H4 (cell line): ENCODE results near the gene FAM25G. TPM values are rescaled to one million over a fixed set of nuclear protein-coding genes. Genes with fewer than 3 reads are reported as not detected.
"Not testable (repeated sequence)": the region's sequence is repeated elsewhere in the genome, so short reads cannot be mapped to it uniquely, and the experiment has no call there.

ENCODE experiments used
- DNase-seq: peaks from one replicate; pipeline ENCODE4 v3.0.0-alpha.2; 2015; ENCODE audit warnings: low spot score
- total RNA-seq: library from RNA; depleted of rRNA; stranded (reverse); fragments of >200 nt; shearing (Covaris generic); gene quantifications from 2 replicates; pipeline ENCODE4 v1.2.3, GENCODE V29; 2014; rRNA removed

The FAM25G gene
- not detected in 2 replicates for total RNA-seq

DNA sequence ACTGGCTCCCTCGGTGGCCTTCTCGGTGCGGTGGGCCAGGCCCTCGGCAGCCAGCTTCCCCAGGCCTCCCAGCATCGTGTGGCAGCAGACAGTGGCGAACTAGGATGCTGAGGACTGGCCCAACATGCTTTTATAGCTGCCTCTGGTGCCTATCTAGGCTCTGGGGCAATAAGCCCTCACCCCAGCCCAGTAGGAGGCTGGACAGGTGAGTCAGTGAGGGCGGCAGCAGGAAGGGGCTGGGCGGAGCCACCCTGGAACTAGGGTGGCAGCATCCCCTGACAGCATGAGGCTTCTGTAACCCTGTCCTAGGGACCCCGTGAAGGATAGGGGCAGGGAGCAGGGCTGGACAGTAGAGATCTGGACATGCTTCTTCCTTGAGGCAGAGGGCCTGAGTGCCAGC lies at the start of gene FAM25G:
TSS of gene FAM25G (minus strand) at position 101 of the 400 bp plus-strand sequence. CDS start at position 75, 26 bp downstream.
- DNase-seq: not testable (repeated sequence)

DNA sequence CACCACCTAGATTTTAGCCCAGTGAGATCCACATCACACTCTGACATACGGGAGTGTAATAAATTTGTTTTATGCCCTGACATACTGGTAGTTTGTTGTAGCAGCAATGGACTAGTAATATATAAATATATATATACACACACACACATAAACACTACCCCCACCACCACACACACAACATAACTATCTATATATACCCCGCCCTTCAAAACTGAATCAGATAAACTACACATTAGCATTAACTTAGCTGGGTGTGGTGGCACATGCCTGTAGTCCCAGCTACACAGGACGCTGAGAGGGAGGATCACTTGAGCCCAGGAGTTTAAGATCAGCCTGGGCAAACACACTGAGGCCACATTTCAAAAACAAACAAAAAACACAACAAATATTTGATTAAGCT lies 44.9 kb upstream of the FAM25G start:
- not testable (repeated sequence) for DNase-seq

DNA sequence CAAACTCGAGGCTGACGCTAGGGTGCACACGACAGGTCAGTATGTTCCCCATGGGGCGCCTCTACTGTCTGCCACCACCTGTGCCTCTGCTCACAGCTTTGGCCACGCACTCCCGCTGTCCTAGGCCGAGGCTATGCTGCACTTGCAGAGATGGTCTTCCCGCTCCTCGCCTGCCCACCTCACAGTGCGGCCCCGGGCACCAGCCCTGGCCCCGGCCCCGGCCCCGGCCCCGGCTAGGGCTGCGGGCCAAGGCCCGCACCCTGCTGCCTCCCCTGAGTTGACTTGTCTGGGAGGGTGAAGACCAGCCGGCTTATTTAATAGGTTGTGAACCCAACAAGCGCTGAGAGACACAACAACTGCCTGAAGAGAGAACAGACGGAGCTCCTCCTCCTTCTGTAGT lies 32.0 kb upstream of the FAM25G start, which contains the start of gene AGAP9:
TSS of gene AGAP9 (minus strand) at position 164 of the 400 bp plus-strand sequence. CDS start at position 52, 112 bp downstream.
- DNase-seq: not testable (repeated sequence)

DNA sequence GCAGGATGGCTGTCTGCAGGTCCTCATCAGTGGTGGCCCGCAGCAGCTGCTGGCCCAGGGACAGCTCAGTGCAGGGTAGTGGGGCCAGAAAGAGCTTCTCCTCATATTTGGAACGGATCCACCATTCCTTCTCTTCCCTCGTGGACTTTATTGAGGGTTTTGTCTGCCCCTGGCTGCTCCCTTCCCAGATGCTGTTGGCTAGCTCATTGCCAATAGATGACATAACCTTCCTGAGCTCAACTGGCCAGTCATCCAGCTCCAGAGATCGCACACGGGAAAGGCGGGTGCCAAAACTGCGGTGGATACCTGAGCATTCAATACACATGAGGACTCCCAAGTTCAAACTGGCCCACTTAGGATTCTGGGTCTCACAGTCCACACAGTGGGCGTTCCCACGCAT lies 10.8 kb upstream of the FAM25G start:
- DNase-seq: not testable (repeated sequence)

DNA sequence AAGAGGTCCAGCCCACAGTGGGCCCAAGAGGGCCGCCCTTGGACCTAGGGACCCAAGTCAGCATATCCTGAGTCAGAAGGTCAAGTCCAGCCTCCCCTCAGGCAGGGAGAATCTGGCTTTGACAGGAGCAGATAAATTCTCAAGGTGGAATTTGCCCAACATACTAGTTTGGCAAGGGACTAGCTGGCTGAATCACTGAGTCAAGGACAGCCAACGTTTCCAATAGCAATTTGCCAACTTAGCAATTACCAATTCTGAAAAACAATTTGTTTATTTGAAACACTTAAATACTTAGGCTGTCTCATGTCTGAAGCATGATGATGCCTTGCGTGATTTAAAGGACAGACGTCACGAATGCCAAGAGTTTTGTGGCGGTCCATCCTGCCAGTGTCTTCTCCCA lies 2.7 kb upstream of the FAM25G start:
- not testable (repeated sequence) for DNase-seq

DNA sequence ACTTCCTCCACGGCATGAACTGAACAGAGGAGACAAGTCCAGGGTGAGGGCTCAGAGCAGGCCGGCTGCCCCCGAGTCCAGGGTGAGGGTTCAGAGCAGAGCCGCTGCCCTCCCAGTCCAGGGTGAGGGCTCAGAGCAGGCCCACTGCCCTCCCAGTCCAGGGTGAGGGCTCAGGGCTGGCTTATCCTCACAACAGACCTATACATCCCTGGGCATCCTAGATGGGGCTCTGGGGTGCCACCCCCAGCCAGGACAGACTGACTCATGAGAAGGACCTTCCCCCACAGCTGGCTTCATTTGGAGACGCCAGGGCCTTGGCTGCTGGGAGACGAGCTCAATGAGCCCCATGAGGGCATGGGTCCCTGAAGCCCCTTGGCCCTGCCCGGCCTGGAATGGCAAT lies 1.9 kb downstream of the FAM25G start:
- not testable (repeated sequence) for DNase-seq

DNA sequence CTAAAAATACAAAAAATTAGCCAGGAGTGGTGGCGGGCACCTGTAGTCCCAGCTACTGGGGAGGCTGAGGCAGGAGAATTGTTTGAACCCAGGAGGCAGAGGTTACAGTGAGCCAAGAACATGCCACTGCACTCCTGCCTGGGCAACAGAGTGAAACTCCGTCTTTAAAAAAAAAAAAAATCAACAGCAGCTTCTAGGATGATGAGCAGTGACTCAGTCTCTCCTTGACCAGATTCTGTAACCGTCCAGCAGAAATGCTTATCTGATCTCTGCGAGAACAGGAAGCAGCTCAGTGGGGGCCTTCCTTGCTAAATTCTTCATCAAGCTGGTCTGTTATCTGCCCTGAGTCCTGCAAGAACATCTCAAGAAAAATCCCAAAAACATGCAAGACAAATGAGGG lies 5.6 kb downstream of the FAM25G start:
- not testable (repeated sequence) for DNase-seq

DNA sequence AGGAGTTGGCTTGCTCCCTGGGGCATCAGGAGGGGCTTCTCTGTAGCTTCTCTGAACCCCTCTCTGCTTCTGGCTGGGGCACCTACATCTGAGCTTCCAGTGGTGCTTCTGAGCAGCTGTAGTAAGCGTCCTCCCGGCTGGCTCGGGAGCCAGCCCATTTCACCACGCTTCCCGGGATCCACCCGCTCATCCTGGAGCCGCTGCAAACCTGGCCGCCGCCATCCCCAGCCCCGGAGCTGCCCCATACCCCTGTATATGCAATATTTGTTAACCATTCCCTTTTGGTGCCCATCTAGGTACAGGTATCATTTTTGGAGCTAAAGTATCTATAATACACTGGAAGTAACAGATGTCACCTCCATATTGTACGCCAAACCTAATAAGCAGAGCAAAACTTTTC lies 6.7 kb downstream of the FAM25G start:
- DNase-seq: not testable (repeated sequence)

DNA sequence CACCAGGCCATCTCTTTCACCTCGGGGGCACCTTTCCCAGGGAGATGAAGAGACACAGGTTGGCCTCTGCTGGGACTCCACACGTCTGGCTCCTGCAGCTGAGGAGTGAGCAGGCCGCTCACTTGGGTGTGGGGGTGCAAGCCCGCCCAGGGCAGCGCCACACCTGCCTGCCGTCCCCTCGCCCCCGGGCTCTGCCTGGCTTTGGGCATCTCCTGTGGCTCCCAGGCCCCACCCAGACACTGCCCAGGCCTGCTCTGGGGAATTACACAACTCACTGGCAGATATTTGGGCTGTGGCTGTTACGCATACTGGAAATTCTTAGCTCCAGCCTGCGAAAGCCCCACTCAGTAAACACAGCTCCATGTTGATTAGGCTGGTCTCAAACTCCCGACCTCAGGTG lies 7.6 kb downstream of the FAM25G start, which contains the start of gene ANXA8:
TSS of gene ANXA8 (minus strand) at position 193 of the 400 bp plus-strand sequence. CDS start at position 11, 182 bp downstream.
- DNase-seq: not testable (repeated sequence)

DNA sequence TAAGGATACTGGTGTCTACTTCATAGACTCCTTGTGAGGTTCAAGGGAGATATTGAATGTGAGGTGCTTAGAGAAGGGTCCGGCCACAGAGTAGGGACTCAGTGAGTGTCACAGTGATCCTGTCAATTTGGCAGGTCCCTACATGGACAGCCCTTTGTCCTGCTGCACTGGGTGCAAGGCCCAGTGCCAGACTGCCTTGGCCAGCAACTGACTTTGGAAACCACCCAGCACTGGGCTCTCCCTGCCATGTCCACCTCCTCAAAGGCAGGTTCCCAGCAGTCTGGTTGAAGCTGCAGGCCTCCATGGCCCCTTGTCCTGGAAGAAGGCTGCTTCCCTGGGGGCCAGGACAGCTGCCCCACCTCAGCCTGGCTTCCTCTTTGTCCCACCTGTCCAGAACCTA lies 9.1 kb downstream of the FAM25G start:
- not testable (repeated sequence) for DNase-seq

DNA sequence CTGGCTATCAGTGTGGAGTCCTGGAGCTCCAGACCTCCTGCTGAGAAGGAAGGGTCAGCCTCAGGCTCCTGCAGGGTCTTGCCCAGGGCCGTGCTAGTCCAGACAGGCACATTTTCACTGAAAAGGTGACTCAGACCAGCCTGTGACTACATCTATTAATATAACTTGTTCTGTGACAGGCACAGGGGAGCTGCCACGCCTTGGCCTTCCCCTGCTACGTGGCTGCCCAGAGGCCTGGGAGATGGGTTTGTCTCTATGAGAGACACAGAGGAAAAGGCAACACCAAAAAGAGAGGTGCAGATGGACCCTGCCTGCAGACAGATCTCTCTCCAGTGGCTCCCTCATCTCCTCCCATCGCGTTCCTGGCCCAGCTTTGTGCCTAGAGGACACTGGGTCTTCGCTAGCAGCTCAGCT lies 9.7 kb downstream of the FAM25G start:
- DNase-seq: not testable (repeated sequence)

DNA sequence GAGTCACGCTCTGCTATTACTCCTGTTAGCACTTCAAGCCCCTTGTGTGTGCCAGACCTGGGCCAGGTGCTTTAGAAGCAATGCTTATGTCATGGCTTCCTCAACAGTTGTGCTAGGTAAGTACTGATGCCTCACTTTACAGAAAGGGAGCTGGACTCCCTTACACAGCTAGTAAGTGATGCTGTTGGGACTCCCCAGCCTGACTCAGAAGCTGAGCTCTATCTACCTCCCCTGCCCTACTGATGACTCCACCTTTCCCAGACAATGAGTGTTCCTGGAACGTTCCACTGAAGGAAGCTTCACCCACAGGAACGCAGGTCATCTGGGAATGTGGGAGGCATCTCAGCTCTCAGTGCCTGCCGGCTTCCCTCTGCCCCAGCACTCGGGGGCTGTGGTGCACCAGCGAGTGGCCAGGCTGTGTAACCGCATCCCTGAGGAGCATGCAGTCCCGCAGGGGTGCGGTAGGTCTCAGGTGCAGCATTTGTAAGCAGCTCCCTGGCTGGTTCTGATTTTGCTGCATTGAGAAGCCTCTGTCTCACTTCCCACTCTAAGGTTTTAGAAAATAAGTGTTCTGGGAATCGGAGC lies 10.2 kb downstream of the FAM25G start:
- peak; percentile 37 for DNase-seq

DNA sequence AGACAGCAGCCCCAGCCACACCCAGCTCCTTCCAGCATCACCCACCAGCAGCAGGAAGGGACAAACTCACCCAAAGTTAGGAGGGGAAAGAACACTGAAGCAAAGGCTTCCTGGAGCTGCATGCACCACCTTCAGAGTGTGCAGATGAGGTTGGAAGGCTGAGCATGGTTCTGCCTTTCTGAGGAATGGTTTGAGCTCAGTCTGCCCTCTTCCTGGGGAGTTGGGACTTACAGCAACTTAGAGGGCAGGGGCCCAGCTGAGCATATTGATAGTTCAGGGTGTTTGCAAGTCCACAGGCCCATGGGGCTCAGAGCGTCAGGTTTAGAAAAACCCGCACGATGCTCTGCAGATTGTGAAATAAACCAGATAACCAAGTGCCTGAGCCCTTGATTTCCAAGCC lies 11.4 kb downstream of the FAM25G start:
- DNase-seq: not testable (repeated sequence)

DNA sequence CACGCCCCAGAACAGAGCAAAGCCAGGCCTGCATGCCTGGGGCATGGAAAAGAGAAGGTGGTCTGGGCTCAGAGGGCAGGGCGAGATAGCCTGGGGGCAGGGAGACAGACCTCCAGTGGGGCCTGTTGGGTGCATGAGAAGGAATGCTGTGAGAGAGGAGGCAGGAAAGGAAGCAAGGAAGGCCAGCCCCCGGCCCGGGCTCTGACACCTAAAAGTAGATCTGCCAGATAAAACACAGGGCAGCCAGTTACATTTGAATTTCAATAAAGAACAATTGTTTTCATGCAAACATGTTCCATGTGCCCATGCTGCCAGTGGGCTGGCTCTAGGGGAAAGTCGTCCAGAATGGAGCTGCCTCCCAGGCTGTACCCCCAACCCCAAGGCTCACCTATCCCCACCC lies 13.4 kb downstream of the FAM25G start:
- not testable (repeated sequence) for DNase-seq

DNA sequence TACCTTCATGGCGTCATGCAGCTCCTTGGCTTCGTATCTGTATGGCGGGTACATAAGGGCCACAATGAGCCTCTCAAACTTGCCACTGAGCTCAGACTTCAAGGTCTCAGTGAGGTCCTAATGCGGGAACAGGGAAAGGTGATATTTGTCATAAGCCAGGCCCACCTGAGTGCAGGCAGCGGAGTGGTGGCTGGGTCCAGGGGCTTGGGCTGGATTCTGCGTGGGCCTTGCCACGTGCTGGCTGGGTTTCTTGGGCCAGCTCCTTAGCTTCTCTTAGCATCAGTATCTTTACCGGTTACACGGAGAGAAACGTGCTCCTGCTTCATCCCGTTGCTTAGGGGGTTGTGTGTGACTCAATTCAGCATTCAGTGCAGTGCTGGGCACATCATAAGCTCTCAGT lies 14.4 kb downstream of the FAM25G start:
- DNase-seq: not testable (repeated sequence)

DNA sequence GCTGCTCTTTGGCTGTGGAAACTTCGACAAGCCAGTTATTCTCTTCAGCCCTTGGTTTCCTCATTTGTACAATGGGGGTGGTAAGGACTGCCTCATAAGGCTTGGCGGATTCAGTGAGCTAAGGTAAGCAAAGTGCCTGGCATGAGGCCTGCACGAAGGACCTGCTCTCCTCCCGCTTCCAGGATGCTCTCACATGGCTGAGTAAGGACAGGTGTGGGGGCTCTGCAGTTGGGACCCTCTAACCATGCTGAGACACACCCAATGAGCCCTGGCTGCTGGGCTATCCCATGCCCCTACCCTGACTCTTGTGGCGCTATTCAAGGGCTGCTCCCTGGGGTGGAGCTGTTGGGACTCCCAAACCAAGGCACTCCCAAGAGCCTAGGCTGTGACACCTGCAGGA lies 16.4 kb downstream of the FAM25G start:
- not testable (repeated sequence) for DNase-seq

DNA sequence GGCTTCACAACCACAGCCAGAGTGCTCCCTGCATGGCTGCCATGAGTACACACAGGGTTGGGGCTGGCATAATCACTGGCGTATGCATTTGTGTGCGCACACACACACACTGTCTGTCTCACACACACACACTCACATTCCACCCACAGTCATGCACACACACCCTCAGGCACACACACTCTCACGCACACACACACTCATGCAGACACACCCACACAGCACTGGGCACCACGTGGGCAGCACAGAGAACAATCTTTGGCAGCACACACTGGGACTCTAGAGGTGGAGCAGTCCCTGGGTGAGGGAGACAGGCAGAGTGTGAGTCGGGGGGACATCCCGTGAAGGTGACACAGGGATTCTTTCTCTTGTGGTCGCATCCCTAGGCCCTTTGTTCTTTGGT lies 18.0 kb downstream of the FAM25G start:
- DNase-seq: not testable (repeated sequence)

DNA sequence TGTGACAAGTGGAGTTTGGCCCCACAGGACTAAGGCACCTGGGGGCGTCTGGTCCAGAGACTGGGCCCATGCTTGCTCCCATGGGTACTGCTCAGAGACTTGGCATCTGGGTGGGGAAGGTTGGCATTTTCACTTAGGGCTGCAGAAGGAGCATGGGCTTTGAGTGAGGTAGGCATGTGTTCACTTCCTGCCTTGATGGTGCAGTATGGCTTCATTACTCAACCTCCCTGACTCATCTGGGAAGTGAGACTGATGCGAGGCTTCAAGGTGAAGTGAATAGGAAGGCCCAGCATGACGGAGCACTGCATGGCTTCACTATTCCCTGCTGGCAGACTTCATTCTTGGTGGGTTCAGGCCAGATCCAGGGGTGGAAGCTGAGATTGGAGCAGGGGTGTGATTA lies 18.9 kb downstream of the FAM25G start:
- DNase-seq: not testable (repeated sequence)

DNA sequence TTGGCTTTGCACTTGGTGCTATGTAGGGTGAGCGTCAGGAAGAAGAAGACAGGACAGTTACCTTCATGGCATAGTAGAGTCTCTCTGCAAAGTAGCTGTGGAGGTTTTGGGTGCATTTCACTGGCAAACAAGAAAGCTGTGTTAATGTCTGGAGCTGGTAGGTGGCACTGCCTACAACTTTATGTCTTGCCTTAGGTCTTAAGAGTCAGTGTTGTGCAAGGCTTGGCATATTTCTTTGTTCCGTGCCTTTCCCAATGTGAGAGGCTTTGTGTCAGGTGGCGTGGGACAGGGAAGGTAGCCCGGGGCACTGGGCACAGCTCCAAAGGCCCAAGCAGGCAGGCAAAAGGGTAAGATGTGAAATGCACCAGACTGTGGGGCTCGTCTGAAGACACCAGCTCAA lies 19.4 kb downstream of the FAM25G start:
- not testable (repeated sequence) for DNase-seq

DNA sequence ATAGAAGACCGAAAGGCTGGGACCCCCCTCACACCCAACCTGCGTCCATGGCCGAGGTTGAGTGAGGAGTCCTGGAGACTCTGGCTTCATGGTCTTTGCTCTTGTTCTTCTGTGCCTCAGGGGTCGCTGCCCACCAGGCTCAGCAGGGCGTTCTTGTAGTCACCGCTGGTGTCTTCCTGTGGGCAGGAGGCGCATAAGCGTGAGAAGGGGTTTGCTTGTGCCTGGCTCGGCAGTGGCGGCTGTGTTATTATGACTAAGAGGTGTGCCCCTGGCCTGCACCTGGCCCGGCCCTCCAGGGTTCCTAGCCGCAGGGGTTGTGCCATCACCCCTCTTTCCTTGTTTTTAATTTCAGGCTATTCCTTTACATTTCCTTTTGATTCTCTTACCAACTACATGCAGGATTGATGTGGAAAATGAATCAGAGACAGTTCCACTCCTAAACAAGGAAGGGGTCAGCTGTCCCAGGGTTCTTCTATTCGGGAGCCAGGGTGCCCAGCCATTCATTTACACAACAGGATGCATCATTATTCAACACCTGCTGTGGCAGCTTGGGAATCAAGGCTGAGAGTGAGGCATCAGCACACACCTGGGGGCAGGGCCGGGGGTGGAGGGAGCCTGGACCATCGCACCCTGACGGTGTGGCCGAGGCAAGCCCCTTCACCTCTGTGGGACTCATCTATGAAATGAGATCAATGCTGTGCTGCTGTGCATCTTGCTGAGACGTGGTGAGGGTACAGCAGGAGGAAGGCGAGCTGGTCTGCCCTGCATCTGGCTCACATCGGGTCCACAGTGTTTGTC lies 22.6 kb downstream of the FAM25G start:
- DNase-seq: not testable (repeated sequence)

DNA sequence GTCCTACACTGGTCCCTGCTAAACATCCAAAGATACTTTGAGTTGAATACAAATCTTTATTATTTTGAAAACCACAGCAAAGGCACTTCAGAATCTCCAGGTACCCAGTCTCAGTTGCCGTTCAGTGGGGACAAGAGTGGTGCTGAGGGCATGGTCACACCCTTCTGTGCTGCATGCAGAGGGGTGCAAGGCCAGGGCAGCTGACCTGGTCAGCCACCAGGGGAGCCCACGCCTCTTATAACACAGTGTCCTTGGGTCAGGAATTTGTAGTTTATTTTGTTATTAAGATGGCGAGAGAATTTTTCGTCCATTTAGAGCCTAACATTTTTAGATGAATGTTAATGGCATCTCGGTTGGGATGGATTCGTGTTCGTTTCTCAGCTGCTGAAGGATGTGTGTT lies 23.5 kb downstream of the FAM25G start:
- not testable (repeated sequence) for DNase-seq

DNA sequence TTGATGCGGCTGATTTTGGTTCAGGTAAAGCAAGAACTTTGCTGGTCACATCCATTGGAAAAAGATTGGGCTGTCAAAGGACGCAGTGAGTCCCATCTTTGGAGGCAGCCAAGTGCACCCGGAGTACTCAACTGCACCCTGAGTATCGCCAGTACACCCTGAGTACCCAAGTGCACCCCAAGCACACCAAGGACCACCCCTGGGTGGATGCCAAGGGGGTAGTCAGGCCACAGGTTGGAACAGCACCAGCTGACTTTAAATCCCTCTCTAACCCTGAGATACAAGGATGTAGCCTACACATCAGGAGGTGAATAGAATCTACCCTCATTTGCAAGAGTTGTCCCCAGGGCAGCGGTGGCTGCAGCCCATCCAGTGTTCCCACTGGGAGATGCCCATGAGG lies 24.0 kb downstream of the FAM25G start:
- DNase-seq: not testable (repeated sequence)
